Measurements from ENCODE around the gene TCP10L. TPM values are rescaled to one million over a fixed set of nuclear protein-coding genes. Genes with fewer than 3 reads are reported as not detected.

TCP10L gene
- total RNA-seq, 6 donors from 2014 or later = 1.0 to 2.7 (median 1.1) TPM; not detected in 3

GRCh38 chr21:32580949-32581348, 4.4 kb downstream of the TCP10L start:
- 87 to 94% methylated on average over 10 to 13 of the region's 13 CpGs for WGBS, 2 donors
- ATAC-seq (ENCODE audit: low FRiP score in 2 of 2) (no peak), DNase-seq (no peak)
- Histone ChIP-seq H3K4me3 (no peak overlapping the region), H3K9me3 (no peaks in the 10 kb centered on the region), H3K36me3 (no peaks in the 10 kb centered on the region), H3K27ac (no peak overlapping the region), H3K4me1 (no peaks in the 10 kb centered on the region), H3K27me3 (no peaks in the 10 kb centered on the region)
- TF ChIP-seq POLR2AphosphoS5 (IDR thresholded peaks at IDR 0.05) (no peak), EP300 (IDR thresholded peaks at IDR 0.05) (no peak), CTCF (IDR thresholded peaks at IDR 0.05) (no peak), POLR2A (IDR thresholded peaks at IDR 0.05) (no peak)

GRCh38 chr21:32578107-32578691, 7.1 kb downstream of the TCP10L start:
- ATAC-seq (ENCODE audit: low FRiP score in 2 of 2) = peak in 1 of 2 donors; percentile 5
- 57 to 59% methylated on average over 11 to 15 of the region's 15 CpGs for WGBS, 2 donors

GRCh38 chr21:32576011-32576410, 9.3 kb downstream of the TCP10L start:
- TF ChIP-seq EP300 (IDR thresholded peaks at IDR 0.05) (no peak), POLR2AphosphoS5 (IDR thresholded peaks at IDR 0.05) (no peak), POLR2A (IDR thresholded peaks at IDR 0.05) (no peak), CTCF (IDR thresholded peaks at IDR 0.05) (no peak)
- H3K27me3 ChIP-seq = no peaks in the 10 kb centered on the region
- H3K36me3 ChIP-seq = no peaks in the 10 kb centered on the region
- ATAC-seq (ENCODE audit: low FRiP score in 2 of 2) (no peak), DNase-seq (no peak)
- H3K4me1 ChIP-seq = no peaks in the 10 kb centered on the region
- no peaks in the 10 kb centered on the region for H3K9me3 ChIP-seq
- no peak overlapping the region for H3K4me3 ChIP-seq
- WGBS, 2 donors = 89 to 93% methylated on average over 9 to 11 of the region's 11 CpGs
- H3K27ac ChIP-seq = no peak overlapping the region

More at GRCh38 chr21:32578107-32578691, 7.1 kb downstream of the TCP10L start:
- Histone ChIP-seq H3K4me3 (no peak overlapping the region), H3K27ac (no peak overlapping the region), H3K4me1 (no peaks in the 10 kb centered on the region), H3K27me3 (no peaks in the 10 kb centered on the region), H3K9me3 (no peaks in the 10 kb centered on the region), H3K36me3 (no peaks in the 10 kb centered on the region)
- no peak for DNase-seq
- TF ChIP-seq EP300 (IDR thresholded peaks at IDR 0.05) (no peak), CTCF (IDR thresholded peaks at IDR 0.05) (no peak), POLR2A (IDR thresholded peaks at IDR 0.05) (no peak), POLR2AphosphoS5 (IDR thresholded peaks at IDR 0.05) (no peak)

- ATAC-seq (ENCODE audit: low FRiP score in 2 of 2) (peak in 1 of 2 donors; percentile 17), DNase-seq (peak in 1 of 2 donors; percentile 55)
- whole genome bisulfite sequencing, 2 donors = 89% methylated on average over 22 to 25 of the region's 26 CpGs
- Histone ChIP-seq H3K4me1 (no peaks in the 10 kb centered on the region), H3K27ac (no peak overlapping the region), H3K4me3 (no peak overlapping the region), H3K27me3 (no peaks in the 10 kb centered on the region), H3K9me3 (no peaks in the 10 kb centered on the region), H3K36me3 (no peaks in the 10 kb centered on the region)
- TF ChIP-seq EP300 (IDR thresholded peaks at IDR 0.05) (no peak), CTCF (IDR thresholded peaks at IDR 0.05) (no peak), POLR2AphosphoS5 (IDR thresholded peaks at IDR 0.05) (no peak), POLR2A (IDR thresholded peaks at IDR 0.05) (no peak)
Observed at GRCh38 chr21:32574946-32575925, 10.1 kb downstream of the TCP10L start.
